Effector CD8-positive, alpha-beta T cell (primary cell): ENCODE data around the gene FIZ1.
A peak's percentile ranks its signal among the peaks of the same experiment; 100 is the strongest.

Experiments used
- DNase-seq: peaks from one replicate; lab custom pipeline; 2025; lab: John Stamatoyannopoulos, UW
- total RNA-seq, 4 experiments: gene quantifications; one replicate each; lab custom pipeline; 2026; lab: John Stamatoyannopoulos, UW

Gene FIZ1, protein sequence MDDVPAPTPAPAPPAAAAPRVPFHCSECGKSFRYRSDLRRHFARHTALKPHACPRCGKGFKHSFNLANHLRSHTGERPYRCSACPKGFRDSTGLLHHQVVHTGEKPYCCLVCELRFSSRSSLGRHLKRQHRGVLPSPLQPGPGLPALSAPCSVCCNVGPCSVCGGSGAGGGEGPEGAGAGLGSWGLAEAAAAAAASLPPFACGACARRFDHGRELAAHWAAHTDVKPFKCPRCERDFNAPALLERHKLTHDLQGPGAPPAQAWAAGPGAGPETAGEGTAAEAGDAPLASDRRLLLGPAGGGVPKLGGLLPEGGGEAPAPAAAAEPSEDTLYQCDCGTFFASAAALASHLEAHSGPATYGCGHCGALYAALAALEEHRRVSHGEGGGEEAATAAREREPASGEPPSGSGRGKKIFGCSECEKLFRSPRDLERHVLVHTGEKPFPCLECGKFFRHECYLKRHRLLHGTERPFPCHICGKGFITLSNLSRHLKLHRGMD
- total RNA-seq = 13.0 to 18.4 (median 17.0) reads per million in 4 experiments

DNA sequence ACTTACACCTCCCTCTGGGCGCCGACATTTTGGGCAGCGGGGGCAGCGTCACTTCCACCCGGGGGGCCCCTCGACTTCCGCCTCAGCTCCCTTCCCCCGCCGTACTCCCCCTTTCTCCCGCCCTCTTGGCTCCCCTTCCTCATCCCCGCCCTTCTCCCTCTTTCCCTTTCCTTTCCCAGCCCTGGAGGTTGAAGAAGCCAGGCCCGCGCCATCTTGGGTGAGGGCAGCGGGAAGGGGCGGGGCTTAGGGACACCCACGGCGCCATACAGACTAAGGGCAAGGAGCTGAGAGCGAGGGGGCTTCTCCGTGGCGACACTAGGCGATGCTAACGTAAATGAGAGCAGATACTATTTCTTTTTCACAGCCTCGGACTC, at the start of gene FIZ1:
TSS of gene FIZ1 (minus strand) at position 50 of the 374 bp plus-strand sequence. CDS start 1,652 bp downstream, outside the sequence.
- DNase-seq = peak; percentile 94

DNA sequence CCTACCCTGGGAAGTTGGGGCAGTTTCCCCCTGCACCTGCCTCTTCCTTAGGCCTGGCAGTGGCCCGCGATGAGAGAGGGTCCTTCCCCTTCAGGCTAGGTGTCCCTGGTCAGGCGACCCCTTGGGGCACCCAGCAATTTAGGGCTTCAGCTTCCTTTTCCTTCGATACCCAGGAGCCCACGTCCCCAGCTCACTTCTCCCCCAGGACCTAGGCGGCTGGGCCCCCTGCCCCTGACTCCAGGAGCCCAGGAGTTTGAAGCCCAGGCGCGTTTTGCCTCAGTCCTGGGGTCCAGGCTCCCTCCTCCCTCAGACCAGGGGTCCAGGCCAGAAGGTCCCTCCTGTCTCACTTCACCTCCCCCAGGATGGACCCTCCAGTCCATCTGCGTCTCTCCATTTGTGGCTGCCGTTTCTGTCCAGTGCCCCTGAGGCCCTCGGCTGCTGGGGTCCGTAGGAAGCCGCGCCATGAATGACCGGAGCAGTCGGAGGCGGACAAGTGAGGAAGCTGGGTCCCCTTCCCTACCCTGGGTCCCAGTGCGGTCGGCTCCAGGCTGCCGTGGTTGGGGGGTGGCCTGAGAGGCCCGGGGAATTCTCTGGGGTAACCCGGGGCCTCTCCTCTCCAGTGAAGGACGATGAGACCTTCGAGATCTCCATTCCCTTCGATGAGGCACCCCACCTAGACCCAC, 49.4 kb upstream of the FIZ1 start:
- DNase-seq = no peak

DNA sequence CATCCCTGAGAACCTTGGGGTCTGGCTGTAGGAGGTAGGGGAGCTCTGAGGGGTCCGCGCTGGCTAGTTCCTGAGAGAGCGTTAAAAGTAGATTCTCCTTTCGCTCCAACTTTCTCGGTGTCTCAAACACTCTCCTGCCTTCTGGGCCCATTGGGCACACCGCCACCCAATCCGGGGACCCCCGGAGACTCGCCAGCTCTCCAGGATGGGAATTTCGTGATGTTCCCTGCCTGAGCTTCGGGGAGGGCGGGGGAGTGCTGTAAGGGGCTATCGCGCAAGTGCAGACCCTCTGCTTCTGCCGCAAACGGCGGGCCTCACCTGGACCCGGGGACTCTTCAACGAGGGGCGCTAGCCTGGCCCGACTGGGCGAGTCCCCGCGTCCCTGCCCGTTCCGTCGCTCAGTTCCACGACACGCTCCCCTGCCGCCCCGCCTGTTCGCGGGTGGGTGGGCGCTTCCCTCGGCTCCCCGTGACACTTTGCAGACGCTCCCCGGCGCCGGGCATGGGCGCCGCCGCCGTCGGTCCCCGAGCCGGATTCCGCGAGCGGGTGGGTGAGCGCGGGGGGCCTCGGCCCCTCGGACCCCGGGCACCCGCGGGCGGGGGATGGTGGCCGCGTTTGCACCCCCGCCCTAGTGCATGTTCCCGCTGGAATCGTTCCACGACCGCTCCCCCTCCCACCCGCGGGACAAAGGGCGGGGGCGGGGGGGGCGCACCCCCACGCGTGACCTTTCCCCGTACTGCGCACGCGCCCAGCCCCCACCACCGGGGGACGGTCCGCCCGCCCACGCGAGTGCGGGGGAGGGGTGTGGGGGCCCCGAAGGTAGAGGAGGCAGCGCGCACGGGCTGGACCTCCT, 48.6 kb upstream of the FIZ1 start, which contains the start of gene CCDC106:
TSS of gene CCDC106 (plus strand) at position 481 of the 853 bp plus-strand sequence. CDS start 835 bp downstream, outside the sequence.
- DNase-seq = peak; percentile 48

DNA sequence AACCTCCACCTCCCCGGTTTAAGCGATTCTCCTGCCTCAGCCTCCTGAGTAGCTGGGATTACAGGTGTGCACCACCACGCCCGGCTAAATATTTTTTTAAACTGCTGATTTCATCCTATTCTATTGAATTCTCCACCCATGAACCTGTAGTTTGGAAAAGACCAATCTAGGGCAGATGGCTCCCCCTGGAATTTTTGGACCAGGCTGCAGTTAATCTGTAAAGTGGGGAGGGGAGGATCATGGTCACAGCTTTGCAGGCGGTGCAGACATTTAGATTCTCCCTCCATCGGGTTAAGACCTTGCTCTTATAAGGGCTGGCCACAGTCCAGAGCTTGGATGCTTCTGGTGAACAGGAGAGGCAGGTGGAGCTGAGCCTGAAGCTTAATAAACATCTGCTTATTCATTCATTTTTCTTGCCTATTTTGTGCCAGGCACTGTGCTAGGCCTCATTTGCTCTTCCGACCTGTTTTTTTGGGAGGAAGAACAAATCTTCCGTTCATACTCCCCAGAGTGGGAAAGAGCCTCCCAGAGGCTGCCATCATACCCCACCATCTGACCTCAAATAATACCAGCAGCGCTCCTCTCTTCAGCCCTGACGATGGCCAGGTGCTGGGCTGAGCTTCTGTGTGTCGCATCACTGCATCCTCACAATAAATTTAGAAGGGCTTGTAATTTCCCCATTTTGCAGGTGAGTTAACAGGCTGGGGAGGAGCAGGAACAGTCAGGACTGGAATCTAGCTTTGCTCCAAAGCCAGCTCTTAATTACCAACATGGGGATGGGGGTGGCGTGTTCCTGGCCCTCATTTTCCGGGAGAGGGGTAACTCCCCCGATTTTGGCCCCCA, 47.8 kb upstream of the FIZ1 start:
- DNase-seq = no peak

DNA sequence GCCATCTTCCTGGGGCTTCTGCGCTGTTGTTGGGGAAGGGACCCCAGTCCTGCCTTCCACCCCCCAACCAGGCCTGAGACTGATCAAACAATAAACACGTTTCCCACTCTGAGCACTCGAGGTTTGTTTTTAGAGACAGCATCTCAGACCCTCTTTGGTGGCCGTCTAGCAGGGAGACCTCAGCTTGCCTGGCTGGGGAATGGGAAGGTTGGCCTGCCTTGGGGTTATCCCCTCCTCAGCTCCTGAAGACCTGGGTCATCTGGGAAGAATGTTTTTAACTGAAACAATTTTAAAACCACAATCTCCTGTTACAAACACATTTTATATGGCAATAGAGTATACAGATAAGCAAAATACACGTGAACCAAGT, 46.2 kb upstream of the FIZ1 start:
- no peak for DNase-seq

DNA sequence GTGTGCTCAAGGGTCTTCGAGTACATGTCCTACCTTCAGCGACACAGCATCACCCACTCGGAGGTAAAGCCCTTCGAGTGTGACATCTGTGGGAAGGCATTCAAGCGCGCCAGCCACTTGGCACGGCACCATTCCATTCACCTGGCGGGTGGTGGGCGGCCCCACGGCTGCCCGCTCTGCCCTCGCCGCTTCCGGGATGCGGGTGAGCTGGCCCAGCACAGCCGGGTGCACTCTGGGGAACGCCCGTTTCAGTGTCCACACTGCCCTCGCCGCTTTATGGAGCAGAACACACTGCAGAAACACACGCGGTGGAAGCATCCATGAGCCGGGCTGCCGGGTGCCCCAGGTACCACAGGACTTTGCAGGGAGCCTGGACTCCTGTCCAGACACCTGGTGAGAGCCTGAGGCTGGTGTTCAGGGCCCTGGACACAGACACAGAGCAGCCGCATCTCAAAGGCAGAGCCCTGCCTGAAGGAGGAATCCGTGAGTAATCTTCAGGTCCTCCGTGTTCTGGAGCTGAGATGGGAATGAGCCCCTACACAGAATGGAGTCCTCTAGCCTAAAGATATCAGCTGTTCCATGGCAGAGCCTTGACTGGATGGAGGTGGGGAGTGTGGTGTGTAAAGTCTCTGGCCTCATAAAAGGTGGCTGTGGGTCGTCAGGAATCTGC, 45.7 kb upstream of the FIZ1 start:
- DNase-seq = no peak

DNA sequence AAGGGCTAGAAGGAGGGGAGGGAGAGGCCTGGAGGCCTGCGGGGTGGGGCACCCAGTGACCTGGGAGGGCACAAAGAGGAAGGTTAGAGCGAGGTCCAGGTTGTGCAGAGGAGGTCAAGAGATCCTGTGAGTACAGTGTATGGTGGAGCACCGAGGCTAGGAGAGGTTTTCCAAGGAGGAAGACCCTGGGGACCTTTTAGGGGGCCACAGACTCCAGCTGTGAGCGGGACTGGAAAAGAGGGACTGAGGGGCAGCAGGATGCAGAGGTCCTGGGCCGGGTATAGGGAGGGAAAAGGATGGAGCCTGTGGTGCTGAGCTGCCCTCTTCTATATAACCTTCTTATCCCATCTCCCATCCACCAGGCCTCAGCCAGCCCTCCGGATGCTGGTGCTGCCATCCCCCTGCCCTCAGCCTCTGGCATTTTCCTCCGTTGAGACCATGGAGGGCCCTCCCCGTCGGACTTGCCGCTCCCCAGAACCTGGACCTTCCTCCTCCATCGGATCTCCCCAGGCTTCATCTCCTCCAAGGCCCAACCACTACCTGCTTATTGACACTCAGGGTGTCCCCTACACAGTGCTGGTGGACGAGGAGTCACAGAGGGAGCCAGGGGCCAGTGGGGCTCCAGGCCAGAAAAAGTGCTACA, 45.0 kb upstream of the FIZ1 start:
- DNase-seq = no peak

DNA sequence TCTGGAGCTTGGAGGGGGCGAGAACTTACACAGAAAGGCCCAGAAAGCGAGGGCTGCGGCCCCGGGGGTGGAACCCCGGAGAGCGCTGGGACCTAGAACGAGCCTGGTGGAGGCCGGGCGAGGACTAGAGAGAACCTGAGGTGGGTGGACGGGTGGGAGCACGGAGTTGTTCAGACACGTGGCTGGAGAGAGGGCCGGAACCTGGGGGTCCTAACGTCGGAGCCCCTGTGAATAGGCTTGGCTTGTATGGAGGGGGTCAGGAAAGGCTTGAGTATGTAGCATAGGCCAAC, 44.5 kb upstream of the FIZ1 start:
- no peak for DNase-seq

DNA sequence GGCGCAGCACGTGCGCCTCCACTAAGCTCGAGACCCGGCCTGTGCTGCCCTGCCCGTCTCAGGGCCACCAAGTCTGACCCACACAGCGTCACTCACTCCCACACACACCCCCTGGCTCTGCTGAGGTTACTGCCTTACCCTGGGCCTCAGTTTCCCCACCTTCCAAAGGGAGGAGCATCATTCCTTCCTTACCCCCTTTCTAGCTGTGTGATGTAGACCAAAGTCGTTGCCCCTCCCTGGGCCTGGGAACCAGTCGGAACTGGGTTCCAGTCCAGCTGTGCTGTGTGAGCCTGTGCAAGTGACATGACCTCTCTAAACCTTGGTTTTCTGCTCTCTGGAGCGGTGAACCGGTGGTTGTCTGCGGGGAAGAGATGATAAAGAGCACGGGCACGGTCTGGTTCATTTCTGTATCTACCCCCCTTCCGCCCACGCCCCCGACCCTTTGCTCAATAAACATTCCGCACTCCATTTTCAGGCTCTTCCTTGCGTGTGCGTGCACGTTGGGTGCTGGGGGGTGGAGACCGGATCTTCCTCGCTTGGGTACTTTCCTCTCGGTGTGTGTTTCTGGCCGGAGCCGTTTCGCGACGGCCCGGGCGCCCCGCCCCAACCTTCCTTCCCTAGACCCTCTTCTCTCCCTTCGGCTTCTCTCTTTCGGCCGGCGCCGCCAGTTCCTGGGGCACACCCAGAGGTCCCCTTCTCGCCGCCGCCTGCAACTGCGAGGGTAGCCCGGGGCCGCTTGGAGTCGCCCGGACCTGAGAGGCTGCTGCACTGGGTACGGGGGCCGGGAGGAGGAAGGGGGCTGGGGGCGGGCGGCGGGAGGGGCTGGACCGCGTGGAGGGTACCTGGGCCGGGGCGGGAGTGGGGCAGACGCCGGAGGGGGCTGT, 43.9 kb upstream of the FIZ1 start, which contains the start of gene ZNF581:
TSS of gene ZNF581 (plus strand) at position 647 of the 884 bp plus-strand sequence. CDS start 923 bp downstream, outside the sequence.
- DNase-seq = peak; percentile 67

DNA sequence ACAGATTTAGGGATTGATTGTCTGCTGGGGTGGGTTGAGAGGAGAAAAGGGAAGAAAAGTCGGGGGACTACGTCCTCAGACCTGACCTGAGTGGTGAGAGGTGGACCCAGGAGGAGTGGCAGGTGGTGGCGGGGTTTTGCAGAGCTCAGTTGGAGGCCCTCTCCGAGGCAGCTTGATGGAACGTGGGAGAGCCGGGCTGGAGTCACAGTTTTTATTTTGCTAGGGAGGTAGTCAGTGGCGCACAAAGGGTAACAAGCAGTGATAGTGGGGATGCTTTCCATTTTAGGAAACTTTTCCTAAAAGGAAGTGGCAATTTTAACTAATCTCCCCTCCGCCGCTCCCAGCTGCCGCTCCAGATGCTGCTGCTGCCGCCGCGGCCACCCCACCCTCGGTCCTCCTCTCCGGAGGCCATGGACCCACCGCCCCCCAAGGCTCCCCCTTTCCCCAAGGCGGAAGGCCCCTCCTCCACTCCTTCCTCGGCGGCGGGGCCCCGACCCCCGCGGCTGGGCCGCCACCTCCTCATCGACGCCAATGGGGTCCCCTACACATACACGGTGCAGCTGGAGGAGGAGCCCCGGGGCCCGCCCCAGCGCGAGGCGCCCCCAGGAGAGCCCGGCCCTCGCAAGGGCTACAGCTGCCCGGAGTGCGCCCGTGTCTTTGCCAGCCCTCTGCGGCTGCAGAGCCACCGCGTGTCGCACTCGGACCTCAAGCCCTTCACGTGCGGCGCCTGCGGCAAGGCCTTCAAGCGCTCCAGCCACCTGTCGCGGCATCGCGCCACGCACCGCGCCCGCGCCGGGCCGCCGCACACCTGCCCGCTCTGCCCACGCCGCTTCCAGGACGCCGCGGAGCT, 43.1 kb upstream of the FIZ1 start:
- no peak for DNase-seq

DNA sequence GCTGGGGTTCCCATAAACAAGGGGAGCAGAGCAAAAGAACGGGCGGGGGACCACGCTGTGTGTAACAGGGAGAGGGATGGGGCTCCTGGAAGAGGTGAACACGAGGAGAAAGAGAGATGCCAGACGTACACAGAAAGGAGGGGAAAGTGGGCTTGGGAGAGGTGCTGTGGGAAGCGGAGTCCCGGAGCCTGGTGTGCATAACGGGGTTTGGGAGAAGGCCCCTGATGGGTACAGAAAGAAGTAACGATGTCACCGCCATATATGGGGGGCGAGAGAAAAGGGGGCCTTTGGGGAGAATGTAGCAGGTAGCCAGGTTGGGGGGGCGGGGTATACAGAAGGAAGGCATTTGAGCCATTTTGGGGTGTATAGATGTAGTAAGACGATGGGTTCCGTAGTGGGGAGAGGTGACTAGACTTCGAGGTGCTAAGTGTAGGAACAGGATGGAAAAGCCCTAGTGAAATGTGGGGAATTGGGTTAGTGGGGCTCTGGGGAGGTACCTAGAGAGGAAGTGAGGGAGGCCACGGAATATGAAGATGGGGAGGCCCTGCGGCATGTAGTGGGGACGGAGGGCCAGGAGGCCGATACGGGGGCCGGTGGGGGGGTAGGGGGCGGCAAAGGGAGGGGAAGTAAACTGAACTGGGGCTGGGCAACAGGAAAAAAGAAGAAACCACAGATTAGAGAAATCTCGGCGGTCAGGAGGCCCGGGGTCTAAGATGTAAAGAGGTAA, 42.3 kb upstream of the FIZ1 start:
- DNase-seq = no peak

DNA sequence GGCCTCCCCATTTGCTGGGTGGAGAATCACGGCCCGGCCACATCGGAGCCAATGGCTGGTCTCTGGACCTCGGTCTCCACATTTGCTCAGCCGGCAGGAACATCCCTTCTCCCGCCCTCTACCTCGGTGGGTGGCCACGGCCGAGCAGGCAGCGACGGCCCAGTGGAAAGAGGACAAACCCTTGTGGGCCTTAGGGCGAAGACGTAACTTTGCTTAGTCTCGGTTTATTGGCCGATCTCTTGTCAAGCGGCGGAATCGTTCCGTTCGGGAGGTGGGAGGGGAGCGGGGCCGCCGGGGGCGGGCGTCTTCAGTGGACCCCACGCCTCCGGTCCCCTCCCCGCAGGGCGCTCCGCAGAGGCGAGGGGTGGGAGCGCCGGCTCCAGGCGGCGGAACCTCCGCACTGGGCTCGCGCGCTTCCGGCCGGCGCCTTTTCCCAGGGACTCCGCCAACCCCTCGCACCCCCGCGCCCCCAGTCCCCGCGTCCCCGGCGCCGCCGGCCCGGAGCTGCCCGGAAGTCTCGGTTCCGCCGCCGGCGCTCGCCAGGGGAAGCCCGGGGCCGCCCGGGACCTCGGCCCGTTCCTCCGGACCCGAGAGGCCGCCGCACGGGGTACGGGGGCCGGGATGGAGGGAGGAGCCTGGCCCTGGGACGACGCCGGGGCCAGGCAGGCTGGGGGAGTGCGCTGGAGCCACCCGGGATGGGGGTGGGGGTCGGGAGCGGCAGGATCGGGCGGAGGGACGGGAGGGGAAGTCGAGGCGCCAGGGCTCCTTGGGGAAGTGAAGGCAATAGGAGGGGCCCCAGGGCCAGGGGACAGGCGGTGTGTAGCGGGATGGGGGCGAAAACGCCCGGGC, 41.5 kb upstream of the FIZ1 start, which contains the start of gene ZNF580:
TSS of gene ZNF580 (plus strand) at position 426 of the 849 bp plus-strand sequence. CDS start 1,507 bp downstream, outside the sequence.
- DNase-seq = peak; percentile 33

DNA sequence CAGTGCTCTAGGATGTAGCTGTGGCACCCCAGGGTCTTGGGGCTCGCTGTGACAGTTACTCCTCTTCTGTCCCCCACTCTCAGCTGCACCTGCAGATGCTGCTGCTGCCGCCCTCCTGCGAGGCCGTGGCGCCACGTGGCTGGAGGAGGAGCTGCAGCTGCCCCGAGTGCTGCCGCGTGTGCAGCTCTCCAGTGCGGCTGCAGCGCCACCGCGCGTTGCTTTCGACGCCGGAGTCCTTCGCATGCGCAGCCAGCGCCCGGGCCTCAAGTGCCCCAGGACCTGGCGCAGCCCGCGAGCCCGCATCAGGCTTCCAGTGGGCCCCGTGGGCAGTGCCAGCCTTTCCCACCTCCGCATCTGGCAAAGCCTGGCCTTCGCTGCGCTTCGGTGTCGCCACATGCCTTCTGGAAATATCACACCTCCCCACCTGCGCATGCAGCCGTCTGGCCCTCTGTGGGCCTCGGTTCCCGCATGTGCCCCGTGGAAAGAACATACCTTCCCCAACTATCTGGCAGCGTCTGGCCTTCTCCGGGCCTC, 40.8 kb upstream of the FIZ1 start:
- peak; percentile 59 for DNase-seq

DNA sequence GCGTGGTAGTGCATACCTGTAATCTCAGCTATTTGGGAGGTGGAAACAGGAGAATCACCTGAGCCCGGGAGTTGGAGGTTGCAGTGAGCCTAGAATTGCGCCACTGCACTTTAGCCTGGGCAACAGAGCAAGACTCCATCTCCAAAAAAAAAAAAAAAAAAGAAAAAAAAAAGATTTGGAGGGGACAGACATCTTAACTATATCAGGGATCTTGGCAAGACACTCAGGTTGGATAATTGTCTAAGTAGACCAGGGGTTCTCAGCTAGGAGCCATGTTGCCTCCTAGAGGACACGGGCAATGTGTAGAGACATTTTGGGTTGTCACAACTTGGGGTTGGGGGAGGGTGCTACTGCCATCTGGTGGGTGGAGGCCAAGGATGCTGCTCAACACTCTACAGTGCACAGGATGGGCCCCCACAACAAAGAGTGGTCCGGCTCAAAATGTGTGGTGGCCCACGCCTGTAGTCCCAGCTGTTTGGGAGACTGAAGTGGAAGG, 39.6 kb upstream of the FIZ1 start:
- DNase-seq = peak; percentile 18

DNA sequence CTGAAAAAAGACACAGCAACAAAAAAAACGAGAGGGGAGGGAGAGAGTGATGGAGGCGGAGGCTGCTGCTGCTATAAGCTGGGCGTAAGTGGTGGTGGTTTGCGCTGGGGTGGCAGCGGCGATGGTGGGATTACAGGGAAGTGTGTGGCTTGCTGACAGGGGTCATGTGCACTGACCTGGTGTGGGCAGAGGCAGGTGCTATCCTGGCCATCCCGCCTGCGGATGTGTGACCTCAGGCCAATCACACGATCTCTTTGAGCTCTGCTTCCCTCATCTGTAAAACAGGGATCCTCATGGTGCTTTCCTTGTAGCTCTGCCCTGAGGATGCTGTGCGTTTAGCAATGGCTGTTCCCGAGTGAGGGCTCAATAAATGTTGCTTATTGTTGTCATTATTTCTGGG, 38.2 kb upstream of the FIZ1 start:
- no peak for DNase-seq

DNA sequence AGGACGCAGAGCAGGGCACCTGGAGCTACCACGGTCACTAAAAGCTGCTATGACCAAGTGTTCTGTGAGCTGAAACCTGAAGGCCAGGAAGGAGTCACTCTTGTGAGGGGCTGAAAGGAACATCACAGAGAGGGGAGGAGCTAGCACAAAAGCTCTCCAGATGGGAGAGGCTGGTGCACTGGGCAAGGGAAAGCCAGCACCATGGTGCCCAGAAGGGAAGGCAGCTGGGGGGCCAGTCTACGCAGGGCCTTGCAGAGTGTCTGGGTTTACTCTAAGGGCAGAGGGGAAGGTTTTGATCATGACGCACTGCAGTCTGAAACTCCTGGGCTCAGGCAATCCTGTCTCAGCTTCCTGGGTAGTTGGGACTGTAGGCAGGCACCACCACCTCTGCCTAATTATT, 37.4 kb upstream of the FIZ1 start:
- no peak for DNase-seq
